ENCODE results near the gene LIME1.

The LIME1 gene

DNA sequence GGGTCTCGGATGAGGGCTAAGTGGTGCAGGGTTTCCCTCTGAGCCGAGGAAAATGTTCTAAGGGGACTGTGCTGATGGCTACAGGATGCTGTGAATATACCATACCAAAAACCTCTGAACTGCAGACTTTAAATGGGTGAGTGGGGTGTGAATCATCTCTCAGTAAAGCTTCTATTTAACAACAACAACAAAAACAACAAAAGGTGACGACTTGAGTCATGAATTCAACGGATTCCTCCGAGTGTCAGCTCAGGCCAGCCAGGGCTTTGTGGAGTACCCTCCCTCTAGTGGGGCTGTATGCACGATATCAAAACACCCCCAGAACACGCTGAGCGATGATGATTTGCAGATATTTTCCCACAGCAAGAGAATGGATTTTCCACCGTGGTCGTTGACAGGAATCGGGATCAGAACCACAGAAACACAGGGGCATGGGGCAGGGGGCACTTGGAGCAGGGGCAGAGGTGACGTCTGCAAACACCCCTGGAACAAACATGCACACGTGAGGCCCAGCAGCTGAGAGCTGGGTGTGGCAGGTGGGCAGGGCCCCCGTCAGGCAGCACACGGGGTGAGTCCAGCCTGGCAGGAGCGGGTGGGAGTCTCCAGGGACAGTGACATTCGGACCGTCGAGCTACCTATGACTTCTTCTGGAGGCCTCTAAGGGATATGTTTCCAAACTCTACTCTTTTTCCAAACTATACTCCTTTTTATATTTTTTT lies 41.7 kb downstream of the LIME1 start:
- Histone ChIP-seq H3K36me3 (ENCODE audit: control insufficient read depth, insufficient read depth, low read length) (no peaks in the 10 kb centered on the region), H3K27ac (ENCODE audit: low read length) (no peak overlapping the region), H3K27me3 (ENCODE audit: control insufficient read depth, insufficient read depth, low read length) (no peaks in the 10 kb centered on the region), H3K4me3 (ENCODE audit: low read length) (no peak overlapping the region), H3K9me3 (ENCODE audit: control insufficient read depth, insufficient read depth, low read length) (no peaks in the 10 kb centered on the region), H3K4me1 (ENCODE audit: control insufficient read depth, insufficient read depth, low read length) (peaks cover 1% of the 10 kb centered on the region; the same call in 1 of the 2 replicates)
- no peak for DNase-seq (ENCODE audit: low read depth, low spot score)
- WGBS (ENCODE audit: insufficient coverage, insufficient read length): no CpG with 5 or more reads among the region's 19 CpGs

DNA sequence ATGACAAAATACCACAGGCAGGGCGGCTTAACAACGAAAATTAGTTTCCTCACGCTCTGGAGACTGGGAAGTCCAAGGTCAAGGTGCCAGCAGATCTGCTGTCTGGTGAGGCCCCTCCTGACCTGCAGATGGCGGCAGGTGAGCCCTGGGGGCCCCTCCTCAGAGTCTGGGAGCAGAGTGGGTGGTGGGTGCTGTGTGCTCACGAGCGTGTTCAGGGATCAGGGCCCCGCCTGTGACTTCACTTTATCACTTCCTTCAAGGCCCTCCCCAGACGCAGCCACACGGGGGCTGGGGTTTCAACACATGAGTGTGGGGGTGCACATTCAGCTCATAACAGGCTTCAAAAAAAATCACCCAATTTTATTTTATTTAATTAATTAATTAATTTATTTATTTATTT lies 42.4 kb downstream of the LIME1 start:
- H3K36me3 ChIP-seq (ENCODE audit: control insufficient read depth, insufficient read depth, low read length): no peaks in the 10 kb centered on the region
- no peak for DNase-seq (ENCODE audit: low read depth, low spot score)
- H3K27ac ChIP-seq (ENCODE audit: low read length): no peak overlapping the region
- H3K9me3 ChIP-seq (ENCODE audit: control insufficient read depth, insufficient read depth, low read length): no peaks in the 10 kb centered on the region
- H3K4me3 ChIP-seq (ENCODE audit: low read length): no peak overlapping the region
- H3K4me1 ChIP-seq (ENCODE audit: control insufficient read depth, insufficient read depth, low read length): peaks cover 1% of the 10 kb centered on the region; the same call in 1 of the 2 replicates
- no CpG with 5 or more reads among the region's 9 CpGs for WGBS (ENCODE audit: insufficient coverage, insufficient read length)
- H3K27me3 ChIP-seq (ENCODE audit: control insufficient read depth, insufficient read depth, low read length): no peaks in the 10 kb centered on the region

DNA sequence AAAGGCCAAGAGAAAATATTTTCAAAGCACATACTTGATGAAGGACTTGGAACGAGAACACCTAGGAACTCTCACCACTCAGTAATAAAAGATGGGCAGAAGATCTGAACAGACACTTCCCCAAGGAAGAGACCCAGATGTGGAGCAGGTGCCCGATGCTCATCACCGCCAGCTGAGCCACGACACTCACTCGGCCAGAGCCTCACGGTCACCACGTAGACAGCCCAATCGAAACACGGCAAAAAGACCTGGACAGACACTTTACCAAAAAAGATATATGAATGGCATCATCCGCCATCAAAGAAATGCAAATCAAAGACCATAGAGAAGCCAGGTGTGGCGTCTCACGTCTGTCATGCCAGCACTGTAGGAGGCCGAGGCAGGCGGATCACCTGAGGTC lies 44.7 kb downstream of the LIME1 start:
- Histone ChIP-seq H3K36me3 (ENCODE audit: control insufficient read depth, insufficient read depth, low read length) (no peaks in the 10 kb centered on the region), H3K27me3 (ENCODE audit: control insufficient read depth, insufficient read depth, low read length) (no peaks in the 10 kb centered on the region), H3K27ac (ENCODE audit: low read length) (no peak overlapping the region), H3K9me3 (ENCODE audit: control insufficient read depth, insufficient read depth, low read length) (no peaks in the 10 kb centered on the region), H3K4me3 (ENCODE audit: low read length) (no peak overlapping the region), H3K4me1 (ENCODE audit: control insufficient read depth, insufficient read depth, low read length) (no peaks in the 10 kb centered on the region)
- DNase-seq (ENCODE audit: low read depth, low spot score): no peak
- WGBS (ENCODE audit: insufficient coverage, insufficient read length): no CpG with 5 or more reads among the region's 14 CpGs

DNA sequence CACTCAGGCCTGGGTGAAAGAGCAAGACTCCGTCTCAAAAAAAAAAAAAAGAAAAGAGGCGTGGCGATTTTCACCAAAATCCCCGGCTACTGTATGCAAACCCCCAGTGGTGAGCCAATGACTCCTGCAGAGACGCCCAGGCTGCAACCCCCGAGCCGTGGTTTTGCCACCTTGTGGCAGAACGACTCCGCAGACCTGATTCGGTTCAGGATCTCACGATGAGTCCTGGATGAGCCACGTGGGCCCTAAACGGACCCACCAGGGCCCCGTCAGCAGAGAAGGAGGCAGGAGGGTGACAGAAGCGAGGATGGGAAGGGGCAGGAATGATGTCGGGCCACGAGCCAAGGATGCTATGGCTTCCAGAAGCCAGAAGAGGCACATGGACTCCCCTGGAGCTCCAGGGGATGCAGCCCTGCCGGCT lies 45.6 kb downstream of the LIME1 start:
- WGBS (ENCODE audit: insufficient coverage, insufficient read length): no CpG with 5 or more reads among the region's 18 CpGs
- no peak for DNase-seq (ENCODE audit: low read depth, low spot score)
- H3K36me3 ChIP-seq (ENCODE audit: control insufficient read depth, insufficient read depth, low read length): no peaks in the 10 kb centered on the region
- no peaks in the 10 kb centered on the region for H3K4me1 ChIP-seq (ENCODE audit: control insufficient read depth, insufficient read depth, low read length)
- no peaks in the 10 kb centered on the region for H3K9me3 ChIP-seq (ENCODE audit: control insufficient read depth, insufficient read depth, low read length)
- H3K27me3 ChIP-seq (ENCODE audit: control insufficient read depth, insufficient read depth, low read length): no peaks in the 10 kb centered on the region
- no peak overlapping the region for H3K27ac ChIP-seq (ENCODE audit: low read length)
- no peak overlapping the region for H3K4me3 ChIP-seq (ENCODE audit: low read length)

DNA sequence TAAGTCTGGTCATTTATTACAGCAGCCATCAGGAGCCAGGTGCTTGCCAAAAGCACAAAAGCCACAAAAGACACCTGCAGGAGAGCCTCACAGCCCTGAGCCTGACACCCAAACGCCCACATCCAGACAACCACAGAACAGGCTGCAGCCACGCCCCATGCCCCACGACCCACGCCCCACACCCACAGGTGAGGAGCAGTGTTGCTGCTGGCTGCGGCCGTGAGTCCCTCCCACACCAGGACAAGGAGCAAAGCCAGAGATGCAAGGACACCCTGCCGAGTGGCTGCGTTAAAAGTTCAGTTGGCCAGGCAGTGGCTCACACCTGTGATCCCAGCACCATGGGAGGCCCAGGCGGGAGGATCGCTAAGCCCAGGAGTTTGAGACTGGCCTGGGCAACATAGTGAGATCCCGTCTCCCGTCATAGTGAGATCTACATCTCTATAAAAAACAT lies 46.1 kb downstream of the LIME1 start:
- Histone ChIP-seq H3K36me3 (ENCODE audit: control insufficient read depth, insufficient read depth, low read length) (no peaks in the 10 kb centered on the region), H3K27ac (ENCODE audit: low read length) (no peak overlapping the region), H3K4me3 (ENCODE audit: low read length) (no peak overlapping the region), H3K27me3 (ENCODE audit: control insufficient read depth, insufficient read depth, low read length) (no peaks in the 10 kb centered on the region), H3K4me1 (ENCODE audit: control insufficient read depth, insufficient read depth, low read length) (no peaks in the 10 kb centered on the region), H3K9me3 (ENCODE audit: control insufficient read depth, insufficient read depth, low read length) (no peaks in the 10 kb centered on the region)
- WGBS (ENCODE audit: insufficient coverage, insufficient read length): no CpG with 5 or more reads among the region's 12 CpGs
- no peak for DNase-seq (ENCODE audit: low read depth, low spot score)

DNA sequence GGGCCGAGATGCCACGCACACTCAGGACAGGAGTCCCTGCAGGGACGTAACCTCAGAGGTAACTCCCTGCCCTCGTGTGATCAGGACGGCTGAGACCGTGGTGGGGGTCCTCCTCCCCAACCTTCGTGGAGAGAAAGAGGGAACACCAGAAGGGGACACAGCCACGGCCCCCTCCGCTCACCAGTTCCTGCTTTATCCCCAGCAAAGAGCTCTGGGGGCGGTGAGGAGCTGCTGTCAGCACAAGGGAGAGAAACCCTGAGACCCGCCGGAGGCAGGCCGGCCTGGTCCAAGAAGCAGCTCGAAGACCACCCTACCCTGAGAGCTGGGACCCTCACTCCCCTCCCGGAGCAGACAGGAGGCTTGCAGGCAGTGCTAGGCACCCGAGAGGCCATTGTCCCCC lies 47.5 kb downstream of the LIME1 start:
- WGBS (ENCODE audit: insufficient coverage, insufficient read length): no CpG with 5 or more reads among the region's 16 CpGs
- no peaks in the 10 kb centered on the region for H3K27me3 ChIP-seq (ENCODE audit: control insufficient read depth, insufficient read depth, low read length)

DNA sequence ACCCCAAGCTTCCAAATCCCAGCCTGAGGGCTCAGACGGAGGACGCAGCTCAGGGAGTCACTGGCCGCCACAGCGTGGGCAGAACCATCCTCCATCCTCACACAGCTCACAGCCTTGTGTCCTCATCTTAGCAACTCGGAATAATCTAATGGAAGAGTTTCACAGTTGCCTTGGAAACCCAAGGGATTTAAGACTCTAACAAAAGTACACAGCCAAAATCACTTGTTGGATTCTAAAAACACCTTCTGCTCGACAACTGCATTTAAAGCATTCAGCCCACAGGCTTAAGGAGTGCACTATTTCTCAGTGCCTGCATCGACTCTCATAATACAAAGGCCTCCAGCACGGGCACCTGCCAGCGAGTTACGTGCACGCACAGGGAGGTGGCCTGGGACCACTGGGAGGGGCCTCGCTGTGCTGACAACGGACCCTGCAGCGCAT lies 49.2 kb downstream of the LIME1 start:
- no peak overlapping the region for H3K27ac ChIP-seq (ENCODE audit: low read length)
- H3K27me3 ChIP-seq (ENCODE audit: control insufficient read depth, insufficient read depth, low read length): no peaks in the 10 kb centered on the region
- no peaks in the 10 kb centered on the region for H3K9me3 ChIP-seq (ENCODE audit: control insufficient read depth, insufficient read depth, low read length)
- H3K36me3 ChIP-seq (ENCODE audit: control insufficient read depth, insufficient read depth, low read length): peaks cover 5% of the 10 kb centered on the region
- no peak for DNase-seq (ENCODE audit: low read depth, low spot score)
- no peak overlapping the region for H3K4me3 ChIP-seq (ENCODE audit: low read length)
- no peaks in the 10 kb centered on the region for H3K4me1 ChIP-seq (ENCODE audit: control insufficient read depth, insufficient read depth, low read length)
- no CpG with 5 or more reads among the region's 14 CpGs for WGBS (ENCODE audit: insufficient coverage, insufficient read length)

More for the DNA sequence above, 47.5 kb downstream of the LIME1 start:
- H3K9me3 ChIP-seq (ENCODE audit: control insufficient read depth, insufficient read depth, low read length): no peaks in the 10 kb centered on the region
- H3K27ac ChIP-seq (ENCODE audit: low read length): no peak overlapping the region
- no peaks in the 10 kb centered on the region for H3K4me1 ChIP-seq (ENCODE audit: control insufficient read depth, insufficient read depth, low read length)
- H3K36me3 ChIP-seq (ENCODE audit: control insufficient read depth, insufficient read depth, low read length): no peaks in the 10 kb centered on the region
- DNase-seq (ENCODE audit: low read depth, low spot score): no peak
- H3K4me3 ChIP-seq (ENCODE audit: low read length): no peak overlapping the region

DNA sequence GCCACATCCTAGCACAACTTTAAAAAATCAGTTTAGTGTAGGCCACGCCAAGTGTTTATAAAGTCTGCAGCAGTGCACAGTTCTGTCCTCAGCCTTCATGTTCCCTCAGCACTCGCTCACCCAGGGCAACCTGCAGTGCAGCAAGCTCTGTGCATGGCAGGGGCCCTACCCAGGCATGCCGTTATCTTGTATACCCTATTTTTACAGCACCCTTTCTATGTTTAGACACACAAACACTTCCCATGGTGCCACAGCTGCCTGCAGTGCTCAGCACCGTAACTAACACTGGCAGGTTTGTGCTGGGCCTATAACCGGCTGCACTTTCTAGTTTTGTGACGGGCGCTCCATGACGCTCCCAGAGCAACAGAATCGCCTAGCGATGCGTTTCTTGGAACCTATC lies 50.8 kb downstream of the LIME1 start:
- no peaks in the 10 kb centered on the region for H3K9me3 ChIP-seq (ENCODE audit: control insufficient read depth, insufficient read depth, low read length)
- no peaks in the 10 kb centered on the region for H3K27me3 ChIP-seq (ENCODE audit: control insufficient read depth, insufficient read depth, low read length)
- no peaks in the 10 kb centered on the region for H3K4me1 ChIP-seq (ENCODE audit: control insufficient read depth, insufficient read depth, low read length)
- H3K36me3 ChIP-seq (ENCODE audit: control insufficient read depth, insufficient read depth, low read length): peaks cover 5% of the 10 kb centered on the region
- no peak overlapping the region for H3K27ac ChIP-seq (ENCODE audit: low read length)
- WGBS (ENCODE audit: insufficient coverage, insufficient read length): no CpG with 5 or more reads among the region's 11 CpGs
- no peak for DNase-seq (ENCODE audit: low read depth, low spot score)
- no peak overlapping the region for H3K4me3 ChIP-seq (ENCODE audit: low read length)

DNA sequence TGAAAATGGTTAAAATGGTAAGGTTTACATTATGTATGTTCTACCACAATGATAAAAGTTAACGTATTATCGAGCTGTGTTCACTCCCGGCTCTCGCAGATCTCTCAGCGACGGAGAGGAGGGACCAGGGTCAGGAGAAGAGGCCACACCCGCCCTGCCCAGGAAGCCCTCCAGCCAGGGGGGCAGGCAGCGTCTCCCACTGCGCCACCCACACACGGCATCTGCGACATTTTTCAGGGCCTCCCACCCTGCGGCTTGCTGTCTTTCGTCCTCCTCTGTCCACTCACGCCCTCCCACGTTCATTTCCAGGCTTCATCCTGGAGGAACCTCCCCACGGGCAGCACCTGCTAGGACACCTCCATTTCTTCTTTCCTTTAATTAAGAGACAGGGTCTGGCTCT lies 51.3 kb downstream of the LIME1 start:
- Histone ChIP-seq H3K4me3 (ENCODE audit: low read length) (no peak overlapping the region), H3K27me3 (ENCODE audit: control insufficient read depth, insufficient read depth, low read length) (no peaks in the 10 kb centered on the region), H3K36me3 (ENCODE audit: control insufficient read depth, insufficient read depth, low read length) (peaks cover 5% of the 10 kb centered on the region), H3K27ac (ENCODE audit: low read length) (no peak overlapping the region), H3K4me1 (ENCODE audit: control insufficient read depth, insufficient read depth, low read length) (no peaks in the 10 kb centered on the region), H3K9me3 (ENCODE audit: control insufficient read depth, insufficient read depth, low read length) (no peaks in the 10 kb centered on the region)
- DNase-seq (ENCODE audit: low read depth, low spot score): no peak
- WGBS (ENCODE audit: insufficient coverage, insufficient read length): no CpG with 5 or more reads among the region's 16 CpGs

All from iPS DF 6.9 (cell line).